MM.1S (cell line): Measurements from ENCODE around the gene PDE4C.

ENCODE experiments used
- CTCF ChIP-seq: fragments of 300-600 bp; sonication (generic); IDR thresholded peaks from 2 replicates; pipeline ENCODE4 v1.5.1; 2016; ENCODE audit warnings: antibody characterized with exemption, low read length, mixed read lengths
- EZH2 ChIP-seq: fragments of 300-600 bp; sonication (generic); optimal IDR thresholded peaks from 2 replicates; pipeline ENCODE3; 2017; ENCODE audit warnings: low read depth, mild to moderate bottlenecking, antibody characterized with exemption, low read length, mixed read lengths

DNA sequence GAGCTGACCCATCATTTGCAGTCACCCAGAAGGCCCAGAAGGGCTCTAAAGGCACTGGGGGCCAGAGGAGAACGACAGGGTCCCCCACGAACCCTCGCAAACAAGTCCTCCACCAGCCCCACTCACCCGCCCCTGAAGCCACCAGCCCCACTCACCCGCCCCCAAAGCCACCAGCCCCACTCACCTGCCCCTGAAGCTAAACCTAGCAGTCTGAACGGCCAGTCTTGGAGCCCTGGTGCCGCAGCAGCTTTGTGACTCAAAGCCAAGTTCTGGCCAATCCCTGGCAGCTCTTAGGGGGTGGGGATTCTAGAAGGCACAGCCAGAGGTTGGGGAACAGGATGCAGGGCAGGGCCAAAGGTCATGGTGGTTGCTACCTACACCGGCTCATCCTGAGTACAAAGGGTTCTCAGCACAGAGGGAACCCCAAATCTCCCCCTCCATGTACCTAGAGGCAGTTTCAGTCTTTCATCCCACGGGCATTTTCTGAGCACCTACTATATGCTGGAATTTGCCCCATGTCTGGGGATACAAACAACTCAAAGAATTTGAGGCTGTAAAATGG lies 48.1 kb upstream of the PDE4C start, which contains the start of gene IQCN:
- TF ChIP-seq CTCF (no peak), EZH2 (no peak)
